ENCODE results near the gene PTPRCAP. TPM values are rescaled to one million over a fixed set of nuclear protein-coding genes. Genes with fewer than 3 reads are reported as not detected.
A peak's percentile ranks its signal among the peaks of the same experiment; 100 is the strongest.

PTPRCAP gene
- total and polyA plus RNA-seq, 9 of the 15 experiments (the other 6 are each of a cell fraction or from before 2014, with no cell fraction given): 0.22 to 2.0 (median 1.1) TPM; not detected in 4

DNA sequence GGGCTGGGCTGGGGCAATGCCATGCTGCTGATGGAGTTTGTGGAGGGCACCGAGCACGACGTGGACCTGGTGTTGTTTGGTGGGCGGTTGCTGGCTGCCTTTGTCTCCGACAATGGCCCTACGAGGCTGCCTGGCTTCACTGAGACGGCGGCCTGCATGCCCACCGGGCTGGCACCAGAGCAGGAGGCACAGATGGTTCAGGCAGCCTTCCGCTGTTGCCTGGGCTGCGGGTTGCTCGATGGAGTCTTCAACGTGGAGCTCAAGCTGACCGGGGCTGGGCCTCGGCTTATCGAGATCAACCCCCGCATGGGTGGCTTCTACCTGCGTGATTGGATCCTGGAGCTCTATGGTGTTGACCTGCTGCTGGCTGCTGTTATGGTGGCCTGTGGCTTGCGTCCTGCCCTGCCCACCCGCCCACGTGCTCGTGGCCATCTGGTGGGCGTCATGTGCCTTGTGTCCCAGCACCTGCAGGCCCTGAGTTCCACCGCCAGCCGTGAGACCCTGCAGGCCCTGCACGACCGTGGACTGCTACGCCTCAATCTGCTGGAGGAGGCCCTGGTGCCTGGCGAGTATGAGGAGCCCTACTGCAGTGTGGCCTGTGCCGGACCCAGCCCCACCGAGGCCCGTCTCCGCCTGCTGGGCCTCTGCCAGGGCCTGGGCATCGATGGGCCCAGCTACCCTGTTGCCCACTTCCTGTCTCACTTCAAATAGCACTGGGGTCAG is 13.4 kb downstream of the PTPRCAP start:
- WGBS (ENCODE audit: insufficient coverage, low coverage, missing lambda C conversion rate): 75% methylated on average over 27 of the region's 34 CpGs
- intact Hi-C loops (cut with micrococcal nuclease): loop anchor here (5.0 kb wide), 1 partner anchor 43 kb away; the partner anchor contains the start of gene TMEM134
- H3K4me3 ChIP-seq: no peak overlapping the region
- H3K9ac ChIP-seq (ENCODE audit: insufficient read depth in 1 of 2, low read depth in 2 of 2, low read length in 2 of 2): peak overlapping the region in 1 of 2 experiments; percentile 82; a peak in 2 of 4 replicates
- peaks cover 10 to 59% of the 10 kb centered on the region in 2 experiments for H3K4me1 ChIP-seq (replicated peaks in 1 of 2; ENCODE audit: control insufficient read depth in 2 of 2, insufficient read depth in 2 of 2, low read length in 2 of 2)
- FAIRE-seq (no peak), DNase-seq (ENCODE audit: extremely low read depth in 1 of 4, low spot score in 3 of 4) (no peak), ATAC-seq (no peak)
- H3K9me1 ChIP-seq (ENCODE audit: control insufficient read depth, insufficient read depth, low read length): peaks cover 4% of the 10 kb centered on the region
- H2AFZ ChIP-seq (ENCODE audit: low read depth, low read length): no peak overlapping the region; the same call in 1 of the 2 replicates
- H3K4me2 ChIP-seq (ENCODE audit: insufficient read depth, low read length): no peak overlapping the region
- H3K27me3 ChIP-seq (ENCODE audit: control insufficient read depth in 2 of 2, insufficient read depth in 2 of 2, low read length in 2 of 2): no peaks in the 10 kb centered on the region
- H4K20me1 ChIP-seq (replicated peaks; ENCODE audit: control insufficient read depth, insufficient read depth, low read length): no peaks in the 10 kb centered on the region
- TF ChIP-seq STAG1 (CRISPR knock-in tag; IDR thresholded peaks at IDR 0.05; ENCODE audit: borderline replicate concordance): no peak
- TF ChIP-seq POU5F1 (IDR thresholded peaks at IDR 0.05; ENCODE audit: borderline replicate concordance, low read depth, low read length, partially characterized antibody): no peak
- no peak for TF ChIP-seq ARID1B (IDR thresholded peaks at IDR 0.05)
- TF ChIP-seq TCF7 (IDR thresholded peaks at IDR 0.05; ENCODE audit: borderline replicate concordance): no peak
- no peak for TF ChIP-seq ZKSCAN3 (CRISPR knock-in tag; IDR thresholded peaks at IDR 0.05)
- TF ChIP-seq ZBTB8A (IDR thresholded peaks at IDR 0.05; ENCODE audit: partially characterized antibody): no peak
- TF ChIP-seq SAP30 (IDR thresholded peaks at IDR 0.05; ENCODE audit: borderline replicate concordance, insufficient read depth, low read depth, low read length, poor library complexity, severe bottlenecking): no peak
- no peak for TF ChIP-seq EGR1 (conservative IDR thresholded peaks at IDR 0.05)
- no peaks in the 10 kb centered on the region for H3K36me3 ChIP-seq (ENCODE audit: control insufficient read depth, insufficient read depth, low read length)
- in situ Hi-C loops (cut with MboI): no loop called here
- no peaks in the 10 kb centered on the region for H3K9me3 ChIP-seq (replicated peaks; ENCODE audit: control insufficient read depth, insufficient read depth, low read depth, low read length)
- BruUV-seq (replicated peaks): no TSS peak
- peaks cover 16% of the 10 kb centered on the region for H3K79me2 ChIP-seq (ENCODE audit: control insufficient read depth, insufficient read depth, low read length)
- POLR2A ChIA-PET: interaction anchor here (0.8 to 2.0 kb wide), 5 partner anchors 11 to 53 kb away, joined by 3 to 9 read pairs (median 4); partner anchors contain the start of gene PPP1CA
- no peak overlapping the region for H3K27ac ChIP-seq (ENCODE audit: extremely low read depth, low read depth, low read length)
- CTCF ChIA-PET (ENCODE audit: low intra/inter-chr PET ratio): no interaction called here
